ENCODE results near the gene KIRREL1.

Gene KIRREL1

DNA sequence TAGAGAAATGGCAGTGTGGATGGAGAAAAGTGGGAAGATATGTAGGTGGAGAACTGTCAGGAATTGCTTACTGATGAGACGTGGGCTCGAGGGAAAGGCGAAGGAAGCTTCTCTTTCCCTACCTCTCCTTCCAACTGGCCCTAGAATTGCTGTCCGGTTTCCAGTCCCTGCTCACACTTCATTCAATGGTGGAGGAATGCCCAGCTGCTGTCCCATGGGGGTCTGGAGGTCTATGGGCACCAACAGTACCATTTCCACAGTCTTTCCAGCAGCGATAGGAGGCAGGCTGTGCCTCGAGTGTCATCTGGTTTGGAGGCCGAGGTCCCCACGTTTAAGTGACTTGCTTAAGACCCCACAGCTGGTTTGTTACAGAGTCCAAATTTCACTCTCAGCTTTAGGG lies 155.7 kb downstream of the KIRREL1 start:
- TF ChIP-seq, protein P1, sequence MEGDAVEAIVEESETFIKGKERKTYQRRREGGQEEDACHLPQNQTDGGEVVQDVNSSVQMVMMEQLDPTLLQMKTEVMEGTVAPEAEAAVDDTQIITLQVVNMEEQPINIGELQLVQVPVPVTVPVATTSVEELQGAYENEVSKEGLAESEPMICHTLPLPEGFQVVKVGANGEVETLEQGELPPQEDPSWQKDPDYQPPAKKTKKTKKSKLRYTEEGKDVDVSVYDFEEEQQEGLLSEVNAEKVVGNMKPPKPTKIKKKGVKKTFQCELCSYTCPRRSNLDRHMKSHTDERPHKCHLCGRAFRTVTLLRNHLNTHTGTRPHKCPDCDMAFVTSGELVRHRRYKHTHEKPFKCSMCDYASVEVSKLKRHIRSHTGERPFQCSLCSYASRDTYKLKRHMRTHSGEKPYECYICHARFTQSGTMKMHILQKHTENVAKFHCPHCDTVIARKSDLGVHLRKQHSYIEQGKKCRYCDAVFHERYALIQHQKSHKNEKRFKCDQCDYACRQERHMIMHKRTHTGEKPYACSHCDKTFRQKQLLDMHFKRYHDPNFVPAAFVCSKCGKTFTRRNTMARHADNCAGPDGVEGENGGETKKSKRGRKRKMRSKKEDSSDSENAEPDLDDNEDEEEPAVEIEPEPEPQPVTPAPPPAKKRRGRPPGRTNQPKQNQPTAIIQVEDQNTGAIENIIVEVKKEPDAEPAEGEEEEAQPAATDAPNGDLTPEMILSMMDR (IDR thresholded peaks at IDR 0.05), result no peak
- Histone ChIP-seq H3K4me3 (peak overlapping the region; percentile 41 to 52), H3K36me3 (no peaks in the 10 kb centered on the region), H3K9me3 (no peaks in the 10 kb centered on the region), H3K4me1 (peaks cover 3 to 26% (median 18%) of the 10 kb centered on the region in 4 donors), H3K27ac (peak overlapping the region; percentile 70 to 81), H3K27me3 (no peaks in the 10 kb centered on the region)
- intact Hi-C loops (cut with DNase I; ENCODE audit: low total_unique reads), result no loop called here
- DNase-seq, result no peak
